WTC11 (cell line): ENCODE measurements around the gene NUAK1.

Experiments
- ESRRA ChIP-seq: sonication (generic); formaldehyde crosslinking; IDR thresholded peaks from 2 replicates; pipeline ENCODE4 v1.8.1; 2022; ENCODE audit warnings: mild to moderate bottlenecking, missing genetic modification reagents, borderline replicate concordance
- RELA ChIP-seq: sonication (generic); formaldehyde crosslinking; IDR thresholded peaks from 2 replicates; pipeline ENCODE4 v1.8.1; 2022; ENCODE audit warnings: missing genetic modification reagents, mild to moderate bottlenecking, borderline replicate concordance
- TCF7 ChIP-seq: sonication (generic); formaldehyde crosslinking; IDR thresholded peaks from 2 replicates; pipeline ENCODE4 v1.8.0; 2022; ENCODE audit warnings: mild to moderate bottlenecking, low read depth, missing genetic modification reagents, moderate library complexity
- TF ChIP-seq, protein P1 (sequence below): fragments of 200-600 bp; IDR thresholded peaks from 2 replicates; pipeline ENCODE4 v1.8.0; 2022; ENCODE audit warnings: antibody characterized with exemption
- TF ChIP-seq, protein P2 (sequence below): sonication (generic); formaldehyde crosslinking; IDR thresholded peaks from 2 replicates; pipeline ENCODE4 v1.8.1; 2023; ENCODE audit warnings: mild to moderate bottlenecking, missing genetic modification reagents
- TF ChIP-seq, protein P3 (sequence below): sonication (generic); formaldehyde crosslinking; IDR thresholded peaks from 2 replicates; pipeline ENCODE4 v1.8.1; 2023; ENCODE audit warnings: mild to moderate bottlenecking, missing genetic modification reagents, moderate library complexity
- TF ChIP-seq, protein P4 (sequence below): sonication (generic); formaldehyde crosslinking; IDR thresholded peaks from 2 replicates; pipeline ENCODE4 v1.8.1; 2023; ENCODE audit warnings: mild to moderate bottlenecking, moderate library complexity, missing genetic modification reagents
- TF ChIP-seq, protein P5 (sequence below): sonication (generic); formaldehyde crosslinking; conservative IDR thresholded peaks from 2 replicates; pipeline ENCODE4 v1.8.1; 2022; ENCODE audit warnings: mild to moderate bottlenecking, missing genetic modification reagents

DNA sequence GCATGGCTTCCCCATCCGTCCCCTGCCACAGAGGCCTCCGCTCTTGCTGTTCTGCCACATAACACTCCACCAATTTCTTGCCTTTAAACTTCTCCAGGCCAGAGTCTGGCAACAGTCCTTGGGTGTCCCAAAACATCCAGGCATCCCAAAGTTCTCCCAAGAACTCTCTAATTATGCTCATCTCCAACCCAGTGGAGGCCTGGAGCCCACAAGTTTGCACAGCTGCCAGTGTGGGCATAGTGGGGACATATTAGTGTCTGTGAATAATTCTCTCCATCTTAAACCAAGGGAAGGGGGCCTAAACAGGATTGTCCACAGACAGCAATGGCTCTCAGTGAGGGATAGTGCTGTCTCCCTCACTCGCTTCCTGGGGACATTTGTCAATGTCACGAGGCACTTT lies 124.8 kb downstream of the NUAK1 start:
- TF ChIP-seq, protein P1, sequence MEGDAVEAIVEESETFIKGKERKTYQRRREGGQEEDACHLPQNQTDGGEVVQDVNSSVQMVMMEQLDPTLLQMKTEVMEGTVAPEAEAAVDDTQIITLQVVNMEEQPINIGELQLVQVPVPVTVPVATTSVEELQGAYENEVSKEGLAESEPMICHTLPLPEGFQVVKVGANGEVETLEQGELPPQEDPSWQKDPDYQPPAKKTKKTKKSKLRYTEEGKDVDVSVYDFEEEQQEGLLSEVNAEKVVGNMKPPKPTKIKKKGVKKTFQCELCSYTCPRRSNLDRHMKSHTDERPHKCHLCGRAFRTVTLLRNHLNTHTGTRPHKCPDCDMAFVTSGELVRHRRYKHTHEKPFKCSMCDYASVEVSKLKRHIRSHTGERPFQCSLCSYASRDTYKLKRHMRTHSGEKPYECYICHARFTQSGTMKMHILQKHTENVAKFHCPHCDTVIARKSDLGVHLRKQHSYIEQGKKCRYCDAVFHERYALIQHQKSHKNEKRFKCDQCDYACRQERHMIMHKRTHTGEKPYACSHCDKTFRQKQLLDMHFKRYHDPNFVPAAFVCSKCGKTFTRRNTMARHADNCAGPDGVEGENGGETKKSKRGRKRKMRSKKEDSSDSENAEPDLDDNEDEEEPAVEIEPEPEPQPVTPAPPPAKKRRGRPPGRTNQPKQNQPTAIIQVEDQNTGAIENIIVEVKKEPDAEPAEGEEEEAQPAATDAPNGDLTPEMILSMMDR = no peak
- TF ChIP-seq, protein P2, sequence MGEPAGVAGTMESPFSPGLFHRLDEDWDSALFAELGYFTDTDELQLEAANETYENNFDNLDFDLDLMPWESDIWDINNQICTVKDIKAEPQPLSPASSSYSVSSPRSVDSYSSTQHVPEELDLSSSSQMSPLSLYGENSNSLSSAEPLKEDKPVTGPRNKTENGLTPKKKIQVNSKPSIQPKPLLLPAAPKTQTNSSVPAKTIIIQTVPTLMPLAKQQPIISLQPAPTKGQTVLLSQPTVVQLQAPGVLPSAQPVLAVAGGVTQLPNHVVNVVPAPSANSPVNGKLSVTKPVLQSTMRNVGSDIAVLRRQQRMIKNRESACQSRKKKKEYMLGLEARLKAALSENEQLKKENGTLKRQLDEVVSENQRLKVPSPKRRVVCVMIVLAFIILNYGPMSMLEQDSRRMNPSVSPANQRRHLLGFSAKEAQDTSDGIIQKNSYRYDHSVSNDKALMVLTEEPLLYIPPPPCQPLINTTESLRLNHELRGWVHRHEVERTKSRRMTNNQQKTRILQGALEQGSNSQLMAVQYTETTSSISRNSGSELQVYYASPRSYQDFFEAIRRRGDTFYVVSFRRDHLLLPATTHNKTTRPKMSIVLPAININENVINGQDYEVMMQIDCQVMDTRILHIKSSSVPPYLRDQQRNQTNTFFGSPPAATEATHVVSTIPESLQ (CRISPR knock-in tag) = no peak
- no peak for TF ChIP-seq ESRRA (CRISPR knock-in tag)
- TF ChIP-seq, protein P3, sequence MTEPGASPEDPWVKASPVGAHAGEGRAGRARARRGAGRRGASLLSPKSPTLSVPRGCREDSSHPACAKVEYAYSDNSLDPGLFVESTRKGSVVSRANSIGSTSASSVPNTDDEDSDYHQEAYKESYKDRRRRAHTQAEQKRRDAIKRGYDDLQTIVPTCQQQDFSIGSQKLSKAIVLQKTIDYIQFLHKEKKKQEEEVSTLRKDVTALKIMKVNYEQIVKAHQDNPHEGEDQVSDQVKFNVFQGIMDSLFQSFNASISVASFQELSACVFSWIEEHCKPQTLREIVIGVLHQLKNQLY (CRISPR knock-in tag) = no peak
- TF ChIP-seq, protein P4, sequence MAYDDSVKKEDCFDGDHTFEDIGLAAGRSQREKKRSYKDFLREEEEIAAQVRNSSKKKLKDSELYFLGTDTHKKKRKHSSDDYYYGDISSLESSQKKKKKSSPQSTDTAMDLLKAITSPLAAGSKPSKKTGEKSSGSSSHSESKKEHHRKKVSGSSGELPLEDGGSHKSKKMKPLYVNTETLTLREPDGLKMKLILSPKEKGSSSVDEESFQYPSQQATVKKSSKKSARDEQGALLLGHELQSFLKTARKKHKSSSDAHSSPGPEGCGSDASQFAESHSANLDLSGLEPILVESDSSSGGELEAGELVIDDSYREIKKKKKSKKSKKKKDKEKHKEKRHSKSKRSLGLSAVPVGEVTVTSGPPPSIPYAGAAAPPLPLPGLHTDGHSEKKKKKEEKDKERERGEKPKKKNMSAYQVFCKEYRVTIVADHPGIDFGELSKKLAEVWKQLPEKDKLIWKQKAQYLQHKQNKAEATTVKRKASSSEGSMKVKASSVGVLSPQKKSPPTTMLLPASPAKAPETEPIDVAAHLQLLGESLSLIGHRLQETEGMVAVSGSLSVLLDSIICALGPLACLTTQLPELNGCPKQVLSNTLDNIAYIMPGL (CRISPR knock-in tag) = no peak
- no peak for TF ChIP-seq RELA
- no peak for TF ChIP-seq TCF7 (CRISPR knock-in tag)
- TF ChIP-seq, protein P5, sequence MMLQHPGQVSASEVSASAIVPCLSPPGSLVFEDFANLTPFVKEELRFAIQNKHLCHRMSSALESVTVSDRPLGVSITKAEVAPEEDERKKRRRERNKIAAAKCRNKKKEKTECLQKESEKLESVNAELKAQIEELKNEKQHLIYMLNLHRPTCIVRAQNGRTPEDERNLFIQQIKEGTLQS (CRISPR knock-in tag) = no peak
